ENCODE results near the gene EAF2. TPM values are rescaled to one million over a fixed set of nuclear protein-coding genes. Genes with fewer than 3 reads are reported as not detected.

EAF2 gene
- total and polyA plus RNA-seq, 4 donors = 2.5 to 8.3 (median 5.1) TPM

GRCh38 chr3:121871430-121871829 is 36.4 kb downstream of the EAF2 start:
- Histone ChIP-seq H3K36me3 (ENCODE audit: control insufficient read depth in 1 of 2, insufficient read depth in 2 of 2, low read length in 1 of 2) (no peaks in the 10 kb centered on the region), H3K4me3 (ENCODE audit: low read length in 2 of 2) (no peak overlapping the region), H3K4me1 (ENCODE audit: control insufficient read depth in 1 of 2, insufficient read depth in 2 of 2, low read length in 2 of 2) (no peaks in the 10 kb centered on the region), H3K27ac (ENCODE audit: low read depth in 1 of 2, low read length in 2 of 2) (no peak overlapping the region), H3K9me3 (ENCODE audit: control insufficient read depth, low read length) (no peaks in the 10 kb centered on the region), H3K27me3 (ENCODE audit: control insufficient read depth in 1 of 2, insufficient read depth in 2 of 2, low read length in 1 of 2) (no peaks in the 10 kb centered on the region)
- intact Hi-C loops (cut with DNase I) = no loop called here
- 72 to 84% methylated on average over 1 of the region's 1 CpG for whole genome bisulfite sequencing, 2 donors
- no peak for DNase-seq
- ATAC-seq (ENCODE audit: low FRiP score) = no peak

DNA sequence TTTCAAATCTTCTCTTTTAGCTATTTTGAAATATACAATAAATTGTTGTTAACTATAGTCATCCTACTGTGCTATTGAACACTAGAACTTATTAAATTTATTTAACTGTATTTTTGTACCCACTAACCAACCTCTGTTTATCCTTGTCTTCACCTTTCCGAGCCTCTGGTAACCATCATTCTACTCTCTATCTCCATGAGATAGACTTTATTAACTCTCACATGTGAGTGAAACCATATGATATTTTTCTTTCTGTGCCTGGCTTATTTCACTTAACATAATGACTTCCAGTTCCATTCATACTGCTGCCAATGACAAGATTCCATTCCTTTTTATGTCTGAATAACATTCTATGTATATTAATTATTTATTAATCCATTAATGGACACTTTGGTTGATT is 43.4 kb downstream of the EAF2 start:
- intact Hi-C loops (cut with DNase I) = no loop called here
- WGBS, 2 donors = 31 to 40% methylated on average over 1 of the region's 1 CpG
- Histone ChIP-seq H3K27ac (ENCODE audit: low read depth in 1 of 2, low read length in 2 of 2) (no peak overlapping the region), H3K4me1 (ENCODE audit: control insufficient read depth in 1 of 2, insufficient read depth in 2 of 2, low read length in 2 of 2) (no peaks in the 10 kb centered on the region), H3K9me3 (ENCODE audit: control insufficient read depth, low read length) (no peaks in the 10 kb centered on the region), H3K27me3 (ENCODE audit: control insufficient read depth in 1 of 2, insufficient read depth in 2 of 2, low read length in 1 of 2) (no peaks in the 10 kb centered on the region), H3K4me3 (ENCODE audit: low read length in 2 of 2) (no peak overlapping the region), H3K36me3 (ENCODE audit: control insufficient read depth in 1 of 2, insufficient read depth in 2 of 2, low read length in 1 of 2) (no peaks in the 10 kb centered on the region)
- ATAC-seq (ENCODE audit: low FRiP score) (no peak), DNase-seq (no peak)

- Histone ChIP-seq H3K9me3 (ENCODE audit: control insufficient read depth, low read length) (no peaks in the 10 kb centered on the region), H3K4me1 (ENCODE audit: control insufficient read depth in 1 of 2, insufficient read depth in 2 of 2, low read length in 2 of 2) (no peaks in the 10 kb centered on the region), H3K36me3 (ENCODE audit: control insufficient read depth in 1 of 2, insufficient read depth in 2 of 2, low read length in 1 of 2) (no peaks in the 10 kb centered on the region), H3K27me3 (ENCODE audit: control insufficient read depth in 1 of 2, insufficient read depth in 2 of 2, low read length in 1 of 2) (no peaks in the 10 kb centered on the region), H3K27ac (ENCODE audit: low read depth in 1 of 2, low read length in 2 of 2) (no peak overlapping the region), H3K4me3 (ENCODE audit: low read length in 2 of 2) (no peak overlapping the region)
- intact Hi-C loops (cut with DNase I) = no loop called here
- DNase-seq = no peak
- ATAC-seq (ENCODE audit: low FRiP score) = no peak
- 21 to 33% methylated on average over 1 of the region's 1 CpG for WGBS, 2 donors
Observed at GRCh38 chr3:121883507-121883906, 48.5 kb downstream of the EAF2 start.

- no peaks in the 10 kb centered on the region for H3K36me3 ChIP-seq (ENCODE audit: control insufficient read depth in 1 of 2, insufficient read depth in 2 of 2, low read length in 1 of 2)
- H3K4me3 ChIP-seq (ENCODE audit: low read length in 2 of 2) = no peak overlapping the region
- intact Hi-C loops (cut with DNase I) = no loop called here
- H3K9me3 ChIP-seq (ENCODE audit: control insufficient read depth, low read length) = no peaks in the 10 kb centered on the region
- H3K27me3 ChIP-seq (ENCODE audit: control insufficient read depth in 1 of 2, insufficient read depth in 2 of 2, low read length in 1 of 2) = no peaks in the 10 kb centered on the region
- H3K27ac ChIP-seq (ENCODE audit: low read depth in 1 of 2, low read length in 2 of 2) = no peak overlapping the region
- DNase-seq = no peak
- no peaks in the 10 kb centered on the region for H3K4me1 ChIP-seq (ENCODE audit: control insufficient read depth in 1 of 2, insufficient read depth in 2 of 2, low read length in 2 of 2)
- 86 to 93% methylated on average over 2 of the region's 2 CpGs for WGBS, 2 donors
- ATAC-seq (ENCODE audit: low FRiP score) = no peak
Observed at GRCh38 chr3:121885386-121885785, 50.4 kb downstream of the EAF2 start.

- DNase-seq (no peak), ATAC-seq (ENCODE audit: low FRiP score) (peak; percentile 57)
- Histone ChIP-seq H3K9me3 (ENCODE audit: control insufficient read depth, low read length) (no peaks in the 10 kb centered on the region), H3K36me3 (ENCODE audit: control insufficient read depth in 1 of 2, insufficient read depth in 2 of 2, low read length in 1 of 2) (no peaks in the 10 kb centered on the region), H3K27ac (ENCODE audit: low read depth in 1 of 2, low read length in 2 of 2) (no peak within 1 kb of the TSS), H3K27me3 (ENCODE audit: control insufficient read depth in 1 of 2, insufficient read depth in 2 of 2, low read length in 1 of 2) (no peaks in the 10 kb centered on the region), H3K4me3 (ENCODE audit: low read length in 2 of 2) (no peak within 1 kb of the TSS), H3K4me1 (ENCODE audit: control insufficient read depth in 1 of 2, insufficient read depth in 2 of 2, low read length in 2 of 2) (peaks cover 0 to 5% of the 10 kb centered on the region in 2 donors)
- intact Hi-C loops (cut with DNase I) = no loop called here
- 2 to 4% methylated on average over 3 of the region's 3 CpGs for WGBS, 2 donors
Observed at GRCh38 chr3:121894301-121894990, 59.4 kb downstream of the EAF2 start, which contains the start of gene SLC15A2. Gene SLC15A2, plus strand, starts transcription at chr3:121894401. Its CDS starts 76 bp downstream, at chr3:121894477.

- H3K27ac ChIP-seq (ENCODE audit: low read depth in 1 of 2, low read length in 2 of 2) = no peak overlapping the region
- H3K4me3 ChIP-seq (ENCODE audit: low read length in 2 of 2) = no peak overlapping the region
- H3K4me1 ChIP-seq (ENCODE audit: control insufficient read depth in 1 of 2, insufficient read depth in 2 of 2, low read length in 2 of 2) = peaks cover 0 to 5% of the 10 kb centered on the region in 2 donors
- H3K27me3 ChIP-seq (ENCODE audit: control insufficient read depth in 1 of 2, insufficient read depth in 2 of 2, low read length in 1 of 2) = no peaks in the 10 kb centered on the region
- no peaks in the 10 kb centered on the region for H3K36me3 ChIP-seq (ENCODE audit: control insufficient read depth in 1 of 2, insufficient read depth in 2 of 2, low read length in 1 of 2)
- no peak for DNase-seq
- intact Hi-C loops (cut with DNase I) = no loop called here
- H3K9me3 ChIP-seq (ENCODE audit: control insufficient read depth, low read length) = no peaks in the 10 kb centered on the region
- WGBS, 2 donors = 0 to 31% methylated on average over 1 of the region's 1 CpG
- no peak for ATAC-seq (ENCODE audit: low FRiP score)
Observed at GRCh38 chr3:121895121-121895520, 60.1 kb downstream of the EAF2 start.

DNA sequence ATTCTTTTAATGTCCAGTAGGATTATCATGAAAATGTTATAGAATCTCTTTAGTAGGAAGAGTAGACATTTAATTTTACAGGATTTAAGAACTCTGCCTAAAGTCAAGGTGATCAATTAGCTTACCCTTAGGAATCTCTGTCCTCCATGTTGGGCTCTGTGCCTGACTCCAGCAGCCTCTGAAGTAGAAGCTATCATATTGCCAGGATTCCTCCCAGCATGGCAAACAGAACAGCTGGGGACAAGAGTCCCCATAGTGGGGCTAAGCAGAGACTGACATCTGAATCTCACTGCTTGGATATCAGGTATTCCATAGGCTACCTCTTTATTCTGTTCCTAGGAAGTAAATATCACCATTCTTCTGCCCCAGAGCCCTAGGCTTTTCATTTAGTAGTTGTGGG is 60.7 kb downstream of the EAF2 start:
- no peak for ATAC-seq (ENCODE audit: low FRiP score)

GRCh38 chr3:121896823-121897222 is 61.8 kb downstream of the EAF2 start:
- no peaks in the 10 kb centered on the region for H3K27me3 ChIP-seq (ENCODE audit: control insufficient read depth in 1 of 2, insufficient read depth in 2 of 2, low read length in 1 of 2)
- intact Hi-C loops (cut with DNase I) = no loop called here
- H3K27ac ChIP-seq (ENCODE audit: low read depth in 1 of 2, low read length in 2 of 2) = no peak overlapping the region
- H3K4me1 ChIP-seq (ENCODE audit: control insufficient read depth in 1 of 2, insufficient read depth in 2 of 2, low read length in 2 of 2) = peaks cover 0 to 5% of the 10 kb centered on the region in 2 donors
- no peak for DNase-seq
- no peaks in the 10 kb centered on the region for H3K36me3 ChIP-seq (ENCODE audit: control insufficient read depth in 1 of 2, insufficient read depth in 2 of 2, low read length in 1 of 2)
- H3K9me3 ChIP-seq (ENCODE audit: control insufficient read depth, low read length) = no peaks in the 10 kb centered on the region
- no peak overlapping the region for H3K4me3 ChIP-seq (ENCODE audit: low read length in 2 of 2)
- no peak for ATAC-seq (ENCODE audit: low FRiP score)

More for the DNA sequence above, 60.7 kb downstream of the EAF2 start:
- Histone ChIP-seq H3K4me3 (ENCODE audit: low read length in 2 of 2) (no peak overlapping the region), H3K27ac (ENCODE audit: low read depth in 1 of 2, low read length in 2 of 2) (no peak overlapping the region), H3K4me1 (ENCODE audit: control insufficient read depth in 1 of 2, insufficient read depth in 2 of 2, low read length in 2 of 2) (peaks cover 0 to 5% of the 10 kb centered on the region in 2 donors), H3K27me3 (ENCODE audit: control insufficient read depth in 1 of 2, insufficient read depth in 2 of 2, low read length in 1 of 2) (no peaks in the 10 kb centered on the region), H3K36me3 (ENCODE audit: control insufficient read depth in 1 of 2, insufficient read depth in 2 of 2, low read length in 1 of 2) (no peaks in the 10 kb centered on the region), H3K9me3 (ENCODE audit: control insufficient read depth, low read length) (no peaks in the 10 kb centered on the region)
- intact Hi-C loops (cut with DNase I) = no loop called here
- DNase-seq = no peak

DNA sequence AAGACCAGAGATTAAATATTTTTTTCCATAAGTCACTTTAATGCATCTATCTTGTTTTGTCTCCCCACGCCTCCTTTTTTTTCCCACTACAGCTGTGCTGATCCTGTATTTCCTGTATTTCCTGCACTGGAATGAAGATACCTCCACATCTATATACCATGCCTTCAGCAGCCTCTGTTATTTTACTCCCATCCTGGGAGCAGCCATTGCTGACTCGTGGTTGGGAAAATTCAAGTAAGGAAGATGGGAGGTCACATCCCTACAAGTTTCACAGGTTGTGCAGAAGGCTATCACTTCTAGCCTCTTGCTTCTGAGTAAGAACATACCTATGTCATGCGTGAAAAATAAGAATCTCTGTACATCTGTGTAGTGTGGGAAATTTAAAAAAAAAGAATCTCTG is 62.3 kb downstream of the EAF2 start:
- Histone ChIP-seq H3K36me3 (ENCODE audit: control insufficient read depth in 1 of 2, insufficient read depth in 2 of 2, low read length in 1 of 2) (no peaks in the 10 kb centered on the region), H3K27ac (ENCODE audit: low read depth in 1 of 2, low read length in 2 of 2) (no peak overlapping the region), H3K4me1 (ENCODE audit: control insufficient read depth in 1 of 2, insufficient read depth in 2 of 2, low read length in 2 of 2) (peaks cover 0 to 5% of the 10 kb centered on the region in 2 donors), H3K27me3 (ENCODE audit: control insufficient read depth in 1 of 2, insufficient read depth in 2 of 2, low read length in 1 of 2) (no peaks in the 10 kb centered on the region), H3K9me3 (ENCODE audit: control insufficient read depth, low read length) (no peaks in the 10 kb centered on the region), H3K4me3 (ENCODE audit: low read length in 2 of 2) (no peak overlapping the region)
- intact Hi-C loops (cut with DNase I) = no loop called here
- WGBS, 2 donors = 90 to 93% methylated on average over 3 of the region's 3 CpGs
- DNase-seq = no peak
- ATAC-seq (ENCODE audit: low FRiP score) = no peak

Measured in aorta (tissue), 5 donors.